EL (cell line): Measurements from ENCODE around the gene TMEM178A.
"Not testable (repeated sequence)": the region's sequence is repeated elsewhere in the genome, so short reads cannot be mapped to it uniquely, and the experiment has no call there.

Experiments
- DNase-seq: peaks from one replicate; pipeline ENCODE4 v3.0.0-alpha.2; 2016

Gene TMEM178A

DNA sequence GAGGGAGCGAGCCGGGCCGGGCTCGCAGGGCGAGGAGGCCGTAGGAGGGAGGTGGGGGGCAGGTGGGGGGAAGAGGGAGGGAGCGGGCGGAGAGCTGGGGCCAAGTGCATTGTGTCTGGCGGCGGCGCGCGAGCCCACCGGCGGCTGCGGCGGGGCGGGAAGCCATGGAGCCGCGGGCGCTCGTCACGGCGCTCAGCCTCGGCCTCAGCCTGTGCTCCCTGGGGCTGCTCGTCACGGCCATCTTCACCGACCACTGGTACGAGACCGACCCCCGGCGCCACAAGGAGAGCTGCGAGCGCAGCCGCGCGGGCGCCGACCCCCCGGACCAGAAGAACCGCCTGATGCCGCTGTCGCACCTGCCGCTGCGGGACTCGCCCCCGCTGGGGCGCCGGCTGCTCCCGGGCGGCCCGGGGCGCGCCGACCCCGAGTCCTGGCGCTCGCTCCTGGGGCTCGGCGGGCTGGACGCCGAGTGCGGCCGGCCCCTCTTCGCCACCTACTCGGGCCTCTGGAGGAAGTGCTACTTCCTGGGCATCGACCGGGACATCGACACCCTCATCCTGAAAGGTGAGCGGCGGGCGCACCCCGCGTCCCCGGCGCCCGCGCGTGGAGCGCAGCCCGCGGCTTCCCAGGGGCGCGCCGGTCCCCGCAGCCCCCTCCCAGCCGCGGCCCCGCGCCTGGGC, at the start of gene TMEM178A:
Gene TMEM178A, plus strand, starts transcription at position 107 of the 680 bp plus-strand sequence. Its CDS starts 58 bp downstream, at position 165.
- DNase-seq, result peak; percentile 13

DNA sequence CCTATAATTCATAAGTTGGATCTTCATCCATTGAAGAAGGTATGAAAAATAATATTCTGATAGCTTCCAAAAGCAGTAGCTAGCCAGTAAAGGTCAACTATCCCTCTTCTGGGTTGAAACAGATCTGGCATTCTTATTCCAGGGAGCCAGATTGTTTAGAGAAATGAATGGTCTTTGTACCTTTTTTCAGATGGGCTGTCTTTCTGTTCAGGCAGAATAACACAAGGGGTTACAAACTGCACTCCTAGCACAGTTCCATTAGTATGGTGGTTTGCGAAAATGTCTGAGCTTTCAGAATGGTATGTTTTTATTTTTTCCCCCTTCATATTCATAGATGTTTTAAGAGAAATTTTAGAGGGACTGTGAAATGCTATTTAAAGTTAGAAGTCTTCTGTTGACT, 47.5 kb upstream of the TMEM178A start:
- DNase-seq, result no peak

DNA sequence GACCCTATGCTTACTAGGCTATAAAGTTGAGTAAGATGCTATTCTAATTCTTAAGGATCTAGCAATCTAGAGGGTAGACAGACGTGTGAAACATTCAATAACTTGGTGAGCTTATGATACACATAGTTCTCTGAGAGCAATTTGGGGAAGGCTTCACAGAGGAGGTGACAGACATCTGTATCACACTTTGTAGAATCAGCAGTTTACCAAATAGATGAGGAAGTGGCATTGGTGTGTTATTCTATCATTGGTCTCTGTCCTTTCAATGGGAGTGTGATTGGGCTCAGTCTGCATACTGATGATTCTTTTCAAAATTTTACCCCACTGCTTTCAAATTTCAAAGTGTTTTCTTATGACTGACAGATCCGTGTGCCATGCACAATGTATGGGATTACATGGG, 47.0 kb upstream of the TMEM178A start:
- no peak for DNase-seq

DNA sequence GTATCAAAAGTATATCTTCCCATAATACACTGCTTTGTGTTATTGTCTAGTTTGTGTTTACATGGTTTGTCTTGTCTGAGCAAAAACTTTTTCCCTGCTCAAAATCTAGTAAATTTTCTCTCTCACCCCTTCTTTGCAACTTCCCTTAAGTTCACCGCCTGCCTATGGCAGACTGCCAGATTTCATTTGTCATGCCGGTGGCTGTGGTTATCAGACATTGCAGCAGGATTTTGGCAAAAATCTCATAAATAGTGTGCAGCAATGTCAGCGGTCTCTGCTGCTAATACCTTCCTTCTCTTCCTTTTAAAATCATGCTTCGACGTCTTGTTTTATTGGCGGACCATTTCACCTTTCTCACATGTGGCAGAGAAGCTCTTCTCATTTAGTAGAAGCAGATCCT, 45.6 kb upstream of the TMEM178A start:
- DNase-seq, result peak; percentile 89

DNA sequence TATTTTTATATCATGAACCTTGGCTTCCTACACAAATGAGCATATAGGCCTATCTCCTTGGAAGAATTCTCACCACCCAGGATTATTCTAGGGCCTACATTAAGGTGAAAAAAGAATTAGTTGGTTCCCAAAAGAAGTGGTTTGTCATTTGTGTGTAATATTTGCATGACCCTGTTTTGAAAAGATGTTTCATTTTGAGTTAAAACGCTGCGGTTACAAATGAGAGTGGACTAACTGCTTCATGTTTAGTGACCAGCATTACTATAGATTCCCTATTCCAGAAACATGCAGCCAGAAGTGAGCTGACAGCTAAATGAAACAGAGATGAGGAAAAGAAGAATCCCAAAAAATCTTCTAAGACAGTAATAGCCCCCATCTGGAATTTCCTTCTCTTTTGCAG, 44.1 kb upstream of the TMEM178A start:
- no peak for DNase-seq

DNA sequence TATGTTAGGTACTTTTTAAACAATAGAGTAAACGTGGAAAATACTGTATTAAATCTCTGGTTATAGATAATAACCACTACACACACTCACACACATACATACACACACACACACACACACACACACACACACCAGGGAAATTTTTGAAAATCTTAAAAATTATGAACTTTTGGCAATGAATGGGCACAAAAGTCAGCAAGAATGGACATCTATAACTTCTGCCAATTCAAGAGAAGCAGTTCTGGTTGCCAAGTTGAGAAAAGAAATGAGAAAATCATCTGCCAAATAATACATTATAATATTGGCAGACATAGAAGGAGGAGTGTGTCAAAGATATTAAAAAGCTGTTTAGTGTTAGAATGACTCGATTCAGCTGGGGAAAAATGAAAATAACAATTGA, 42.9 kb upstream of the TMEM178A start:
- no peak for DNase-seq

DNA sequence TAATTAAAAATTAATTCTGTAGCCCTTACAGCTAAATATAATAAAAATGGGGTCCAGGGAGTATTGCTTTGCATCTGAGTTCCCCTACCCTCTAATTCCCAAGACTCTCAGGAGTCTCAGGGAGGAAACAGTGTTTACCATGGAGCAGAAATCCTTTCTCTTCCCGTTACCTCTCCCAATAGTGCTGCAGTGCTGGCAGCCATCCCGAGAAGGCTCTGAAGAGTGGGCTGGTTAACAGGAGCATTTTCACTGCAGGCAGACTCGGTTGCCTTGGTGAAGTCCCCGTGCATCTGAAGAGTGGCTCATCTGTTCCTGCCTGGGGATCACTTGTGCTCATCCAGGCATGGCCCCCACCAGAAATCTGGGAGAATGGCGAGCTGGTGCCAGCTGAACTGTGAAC, 41.8 kb upstream of the TMEM178A start:
- no peak for DNase-seq

DNA sequence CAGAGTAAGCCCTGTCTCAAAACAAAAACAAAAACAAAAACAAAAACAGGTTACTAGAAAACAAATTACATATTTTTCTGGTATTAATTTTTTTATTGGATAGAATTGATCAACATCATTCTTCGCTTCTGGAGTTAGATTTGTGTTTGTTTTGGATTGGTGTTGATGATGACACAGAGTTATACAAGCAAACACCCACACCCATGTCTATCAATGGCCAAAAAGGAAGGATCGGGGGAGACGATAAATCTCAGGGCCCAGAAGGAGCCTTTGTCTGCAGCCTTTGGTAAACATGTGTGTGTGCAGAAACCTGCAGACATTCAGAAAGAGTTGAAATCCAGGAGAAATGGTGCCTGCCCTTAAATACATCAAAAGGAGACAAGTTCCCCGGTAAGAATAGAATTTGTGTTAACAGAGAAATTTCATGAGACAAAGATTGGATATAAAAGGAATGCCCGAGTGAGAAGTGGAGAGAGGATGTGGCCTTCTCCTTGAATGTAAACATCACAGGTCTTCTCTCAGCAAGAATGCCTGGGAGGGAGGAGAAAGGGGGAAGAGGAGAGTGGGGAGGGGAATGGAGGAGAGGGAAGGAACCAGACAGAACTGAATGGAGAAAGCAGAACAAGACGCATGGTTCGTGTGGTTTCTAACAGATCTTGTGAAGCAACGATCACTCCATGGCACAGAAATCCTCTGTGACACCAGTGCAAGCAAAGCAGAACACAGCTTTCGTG, 40.4 kb upstream of the TMEM178A start:
- DNase-seq, result no peak

DNA sequence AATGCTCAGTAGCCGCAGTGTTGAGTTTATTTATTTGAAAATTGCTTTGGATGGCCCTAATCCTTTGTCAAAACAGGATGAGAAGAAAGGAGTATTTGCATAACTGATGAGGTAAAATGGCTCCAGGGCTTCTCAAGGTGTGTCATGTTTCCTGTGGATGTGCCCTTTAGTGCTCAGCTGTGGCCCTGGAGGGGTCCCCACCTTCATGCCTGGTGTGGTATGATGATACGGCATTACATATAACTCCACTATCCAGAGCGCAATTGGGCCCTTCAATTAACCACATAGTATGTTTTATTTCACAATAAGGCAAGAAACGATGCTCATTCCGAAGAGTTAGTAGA, 39.8 kb upstream of the TMEM178A start:
- no peak for DNase-seq

DNA sequence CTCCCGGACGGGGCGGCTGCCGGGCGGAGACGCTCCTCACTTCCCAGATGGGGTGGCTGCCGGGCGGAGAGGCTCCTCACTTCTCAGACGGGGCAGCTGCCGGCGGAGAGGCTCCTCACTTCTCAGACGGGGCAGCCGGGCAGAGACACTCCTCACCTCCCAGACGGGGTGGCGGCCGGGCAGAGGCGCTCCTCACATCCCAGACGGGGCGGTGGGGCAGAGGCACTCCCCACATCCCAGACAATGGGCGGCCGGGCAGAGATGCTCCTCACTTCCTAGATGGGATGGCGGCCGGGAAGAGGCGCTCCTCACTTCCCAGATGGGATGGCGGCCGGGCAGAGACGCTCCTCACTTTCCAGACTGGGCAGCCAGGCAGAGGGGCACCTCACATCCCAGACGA, 37.4 kb upstream of the TMEM178A start:
- DNase-seq, result not testable (repeated sequence)

DNA sequence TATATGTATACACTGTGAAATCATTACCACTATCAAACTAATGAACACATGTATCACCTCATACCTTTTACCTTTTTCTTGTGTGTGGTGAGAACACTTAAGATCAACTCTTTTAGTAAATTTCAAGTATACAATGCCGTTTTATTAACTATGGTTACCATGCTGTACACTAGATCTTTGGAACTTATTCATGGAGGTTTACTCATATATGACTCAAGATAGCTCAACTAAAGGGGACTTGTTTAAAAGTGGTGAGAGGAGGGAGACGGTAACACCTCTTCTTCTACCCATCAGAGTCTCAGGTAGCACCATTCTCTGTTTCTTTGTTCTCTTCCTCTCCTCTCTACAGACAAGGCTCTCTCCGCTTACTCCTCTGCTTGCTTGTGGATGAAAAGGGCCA, 36.1 kb upstream of the TMEM178A start:
- DNase-seq, result no peak

DNA sequence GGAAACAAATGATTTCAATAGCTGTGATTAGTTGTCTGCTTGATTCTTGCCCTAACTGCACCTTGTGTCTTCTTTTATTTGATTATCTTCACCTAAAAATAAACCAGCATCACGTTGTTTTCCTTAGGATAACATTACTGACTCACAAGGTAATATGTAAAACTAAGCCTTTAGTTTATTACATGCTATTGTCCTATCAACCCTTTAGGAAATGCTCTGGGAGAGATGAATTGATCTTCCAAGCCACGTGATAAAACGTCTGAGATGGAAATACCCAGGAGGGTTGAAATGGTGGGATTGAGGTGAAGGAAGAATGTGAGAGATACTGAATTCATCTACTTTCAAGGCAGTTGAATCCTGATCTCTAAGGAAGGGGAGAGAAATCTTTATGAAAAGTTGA, 34.5 kb upstream of the TMEM178A start:
- no peak for DNase-seq

DNA sequence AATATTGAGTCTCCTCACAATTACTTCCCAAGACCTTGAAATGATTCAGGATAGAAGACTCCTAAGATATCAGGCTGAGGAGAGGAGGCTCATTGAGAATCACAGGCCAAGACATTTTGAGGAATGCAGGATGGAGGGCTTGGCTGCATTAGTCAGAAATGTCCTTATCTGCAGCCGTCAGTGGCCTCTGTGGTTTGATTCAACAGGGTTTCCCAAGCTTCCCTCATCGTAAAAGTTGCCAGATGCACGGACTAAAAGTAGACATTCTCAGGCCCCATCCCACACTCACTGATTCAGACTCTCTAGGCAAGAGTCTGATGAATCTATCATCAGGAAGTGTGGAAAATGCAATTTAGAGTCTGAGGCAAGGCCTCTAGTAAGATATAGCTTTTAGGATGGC, 34.0 kb upstream of the TMEM178A start:
- DNase-seq, result peak; percentile 97

DNA sequence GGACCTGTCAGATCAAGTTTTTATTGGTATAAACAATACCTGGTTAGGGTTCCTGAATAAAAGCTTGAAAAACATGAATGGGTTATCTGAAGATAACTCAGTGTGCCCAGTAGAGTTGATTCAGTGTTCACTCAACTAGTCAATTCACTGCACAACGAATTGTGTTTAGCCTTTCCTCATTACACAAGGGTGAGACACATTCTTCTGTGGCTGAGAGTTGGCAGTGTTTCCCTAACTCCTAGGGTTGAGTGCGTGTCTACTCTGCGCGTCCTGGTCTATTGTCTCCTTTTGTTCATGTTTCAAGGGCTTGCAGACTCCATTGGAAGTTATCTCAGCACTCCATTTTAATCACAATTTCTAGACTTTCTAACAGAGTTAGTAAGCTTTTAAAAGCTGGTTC, 32.8 kb upstream of the TMEM178A start:
- DNase-seq, result peak; percentile 74

DNA sequence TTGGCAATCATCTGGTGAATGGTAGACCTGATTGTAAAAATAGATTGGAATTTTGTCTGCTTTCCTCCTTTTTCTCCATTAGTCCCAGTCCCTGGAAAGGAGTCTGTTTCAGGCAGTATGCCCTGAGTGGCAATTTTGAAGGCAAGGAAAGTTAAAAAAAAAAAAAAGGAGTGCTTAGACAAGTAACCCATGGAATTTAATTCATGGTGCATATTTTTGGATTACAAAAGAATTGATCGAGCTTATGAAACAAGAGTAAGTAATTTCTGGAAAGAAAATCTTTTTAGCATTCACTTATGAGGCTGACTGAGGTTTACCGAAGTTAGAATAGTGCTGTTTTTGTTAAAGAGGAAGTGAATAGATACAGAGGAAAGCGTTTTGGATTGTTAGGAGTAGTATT, 29.4 kb upstream of the TMEM178A start:
- DNase-seq, result no peak

DNA sequence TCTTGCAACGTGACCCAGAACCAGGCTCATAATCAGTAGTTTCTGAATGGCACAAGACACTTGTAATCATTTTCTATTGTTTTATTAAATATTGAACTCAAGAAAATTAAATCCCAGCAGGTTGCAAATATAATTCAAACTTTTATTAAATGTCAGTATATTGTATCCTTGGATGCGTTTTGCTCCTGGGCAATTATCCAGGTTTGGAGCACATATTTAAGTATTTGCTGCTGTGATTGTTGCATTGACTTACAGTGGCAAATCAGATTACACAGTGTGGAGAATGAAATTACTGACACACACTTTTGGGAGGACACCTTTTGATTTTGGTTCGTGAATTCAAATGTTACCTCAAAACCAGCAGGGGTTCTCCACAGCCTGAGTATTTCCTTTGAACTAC, 27.1 kb upstream of the TMEM178A start:
- DNase-seq, result no peak

DNA sequence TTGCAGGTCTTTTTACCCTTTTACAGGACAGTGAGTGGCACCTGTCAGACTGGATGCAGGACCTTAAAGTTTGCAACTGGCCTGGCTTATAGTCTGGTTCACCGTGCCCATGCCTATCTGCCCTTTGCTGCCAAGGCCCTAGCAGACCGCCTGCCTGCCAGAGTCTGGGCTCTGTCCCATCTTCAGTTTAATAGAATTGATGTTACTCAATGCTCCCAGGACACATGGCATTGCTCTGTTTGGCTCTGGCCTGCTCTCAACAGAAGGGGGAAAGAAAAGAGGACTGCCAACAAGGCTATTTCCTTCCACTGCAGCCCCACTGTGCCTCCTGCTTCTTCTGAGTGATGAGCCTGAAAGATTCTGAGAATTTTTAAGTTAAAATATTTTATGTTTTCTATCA, 25.6 kb upstream of the TMEM178A start:
- DNase-seq, result no peak

DNA sequence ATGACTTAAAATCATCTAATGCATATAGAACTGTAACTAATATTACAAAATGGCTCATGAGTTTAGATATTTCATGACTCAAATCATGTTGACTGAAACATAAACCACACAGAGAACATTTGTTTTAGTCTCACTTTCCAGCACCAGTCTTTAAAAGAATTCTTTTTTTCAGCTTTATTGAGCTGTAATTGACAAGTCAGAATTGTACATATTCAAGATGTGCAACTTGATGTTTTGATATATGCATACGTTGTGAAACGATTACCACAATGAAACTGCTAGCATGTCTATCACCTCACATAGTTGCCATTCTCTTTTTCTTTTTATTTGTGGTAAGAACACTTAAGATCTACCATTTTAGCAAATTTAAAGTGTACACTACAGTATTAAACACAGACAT, 25.0 kb upstream of the TMEM178A start:
- DNase-seq, result no peak

DNA sequence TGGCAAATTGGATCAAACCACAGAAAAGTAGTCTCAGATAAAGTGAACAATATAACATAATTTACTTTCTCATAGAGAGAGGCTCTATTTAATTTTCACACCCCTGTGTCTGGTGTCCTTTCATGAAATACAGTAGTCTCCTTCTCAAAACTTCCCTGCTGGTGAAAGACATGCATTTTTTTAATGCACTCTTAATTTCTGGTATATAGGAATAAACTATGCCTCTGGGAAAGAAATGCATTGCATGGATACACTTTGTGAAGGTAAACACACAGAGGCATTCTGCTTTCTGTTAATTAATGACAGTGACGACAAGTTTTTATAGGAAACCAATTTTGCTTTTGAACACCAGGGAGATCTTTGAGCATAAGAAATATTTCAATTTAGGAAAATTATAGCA, 24.1 kb upstream of the TMEM178A start:
- DNase-seq, result no peak

DNA sequence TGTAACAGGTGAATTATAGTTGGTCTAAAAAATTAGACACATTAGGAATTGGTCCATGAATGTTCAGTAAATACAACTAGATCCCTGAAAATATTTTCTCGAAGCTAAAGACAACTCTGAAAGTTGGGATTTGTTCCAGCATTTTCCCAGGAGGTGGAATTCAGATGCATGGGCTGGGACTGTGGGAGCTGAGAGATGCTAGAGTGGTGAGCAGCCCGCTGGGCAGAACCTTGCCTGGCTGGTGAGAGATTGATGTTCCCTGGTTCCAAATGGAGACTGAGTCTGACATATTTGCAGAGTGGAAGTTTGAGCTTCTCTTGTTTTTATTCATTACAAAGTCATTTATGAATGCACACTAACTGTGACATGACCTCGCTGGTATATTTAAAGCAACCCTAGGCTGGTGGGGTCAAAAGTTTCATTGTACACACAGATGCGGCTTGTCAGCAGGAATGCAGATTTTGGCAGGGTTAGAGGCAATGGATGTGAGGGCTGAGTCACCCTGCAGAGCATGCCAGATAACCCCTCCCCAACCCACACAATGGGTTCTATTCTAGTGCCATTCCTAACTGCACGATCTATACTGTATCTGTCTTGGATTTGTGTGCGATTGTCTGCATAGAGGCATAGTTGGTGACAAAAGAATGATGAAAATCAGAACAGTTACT, 23.5 kb upstream of the TMEM178A start:
- DNase-seq, result peak; percentile 87

DNA sequence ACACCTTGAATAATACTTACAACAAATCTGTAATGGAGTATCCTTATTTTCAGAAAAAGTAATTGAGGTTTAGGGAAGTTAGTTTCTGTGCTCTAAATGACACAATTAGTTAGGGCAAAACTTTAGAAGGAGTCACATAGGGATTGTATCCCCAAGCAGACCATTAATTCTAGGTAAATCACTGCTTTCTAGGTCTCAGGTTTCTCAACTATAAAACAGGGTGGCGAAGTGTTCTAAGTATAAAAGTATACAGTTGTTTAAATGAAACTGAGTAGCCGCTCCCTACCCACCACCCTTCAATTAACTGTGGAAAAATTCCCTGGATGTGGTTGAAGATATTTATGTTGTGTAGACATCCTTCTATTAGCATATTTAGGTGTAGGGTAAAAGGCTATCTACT, 19.9 kb upstream of the TMEM178A start:
- no peak for DNase-seq

DNA sequence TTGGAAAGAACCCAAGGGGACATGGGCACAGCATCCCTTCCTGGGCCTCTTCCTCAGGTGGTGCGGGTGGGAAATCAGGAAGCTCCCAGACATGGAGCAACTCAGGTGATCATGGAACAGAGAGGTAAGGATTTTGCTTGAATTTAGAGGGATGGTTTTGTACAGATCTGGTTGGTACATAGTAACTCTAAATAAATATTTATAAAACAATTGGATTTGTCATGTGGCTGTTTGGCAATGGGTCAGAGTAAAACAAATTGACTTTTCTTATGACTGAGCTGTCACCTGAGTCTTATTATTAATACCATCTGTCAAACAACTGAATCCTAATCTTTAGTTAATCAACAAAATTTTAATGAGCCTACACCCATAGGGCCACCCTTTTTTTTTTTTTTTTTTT, 19.4 kb upstream of the TMEM178A start:
- DNase-seq, result no peak

DNA sequence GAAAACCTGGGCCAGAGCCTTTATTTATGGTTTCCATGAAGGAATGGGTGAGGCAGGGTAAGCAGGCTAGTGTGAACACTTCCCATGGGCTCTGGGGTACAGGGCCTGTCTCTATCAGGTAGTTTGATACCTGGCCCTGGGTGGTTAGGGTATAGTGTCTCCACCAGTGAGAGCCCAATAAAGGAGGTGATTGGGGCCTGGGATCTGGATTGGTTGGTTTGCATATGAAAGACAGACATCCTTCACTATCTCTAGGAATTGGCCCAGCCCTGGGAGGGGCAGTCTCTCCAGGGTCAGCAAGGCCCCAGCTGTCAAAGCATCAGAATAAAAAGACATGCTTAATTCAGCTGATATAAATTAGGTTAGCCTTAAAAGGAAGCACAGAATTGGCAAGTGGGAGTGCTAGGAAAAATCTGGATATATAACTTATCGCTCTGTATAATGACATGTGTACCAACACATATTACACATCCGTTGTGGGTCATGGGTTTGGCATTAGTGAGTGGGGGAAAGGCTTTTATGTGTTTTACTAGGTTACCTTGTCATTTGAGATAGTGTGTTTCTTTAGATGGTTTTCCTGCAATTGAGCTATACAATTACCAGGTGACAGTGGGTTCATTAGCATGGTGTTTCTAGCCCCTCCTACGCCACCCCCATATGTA, 18.5 kb upstream of the TMEM178A start:
- no peak for DNase-seq

DNA sequence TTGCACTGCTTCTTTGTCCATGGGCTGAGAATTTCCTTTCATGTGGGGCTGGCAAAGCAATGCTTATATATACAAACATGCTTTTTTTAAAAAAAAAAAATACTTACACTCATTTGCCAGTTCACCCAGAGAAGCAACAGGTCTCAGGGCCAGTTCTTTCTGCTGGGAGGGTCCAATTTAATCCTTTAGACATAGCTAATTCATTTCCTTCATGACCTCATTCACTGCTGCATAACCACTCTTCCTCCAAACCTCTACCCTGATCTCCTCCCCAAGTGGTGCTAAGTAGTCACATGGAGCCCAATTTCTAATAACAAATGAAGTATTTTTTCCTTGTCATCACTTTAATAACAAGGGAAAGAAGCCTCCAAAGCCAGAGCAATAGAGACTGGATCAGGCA, 17.1 kb upstream of the TMEM178A start:
- DNase-seq, result no peak
